HG03025 (cell line): ENCODE measurements around the gene SLC16A6.
"Not testable (repeated sequence)": the region's sequence is repeated elsewhere in the genome, so short reads cannot be mapped to it uniquely, and the experiment has no call there.

Source experiments
- ATAC-seq: cut with Tn5 transposase; IDR thresholded peaks from one replicate; pipeline ENCODE4 v1.9.1; 2021; ENCODE audit warnings: mild to moderate bottlenecking, moderate library complexity; ENCODE audit not compliant: unreplicated experiment, low FRiP score

SLC16A6 gene

GRCh38 chr17:68314916-68315535, 24.1 kb upstream of the SLC16A6 start:
- no peak for ATAC-seq

GRCh38 chr17:68310152-68310551, 19.2 kb upstream of the SLC16A6 start:
- ATAC-seq: no peak

- not testable (repeated sequence) for ATAC-seq
These were observed 18.2 kb upstream of the SLC16A6 start for GRCh38 chr17:68309066-68309670.

GRCh38 chr17:68308486-68308885, 17.6 kb upstream of the SLC16A6 start:
- not testable (repeated sequence) for ATAC-seq

GRCh38 chr17:68307443-68307842, 16.5 kb upstream of the SLC16A6 start:
- ATAC-seq: no peak

GRCh38 chr17:68306819-68307218, 15.9 kb upstream of the SLC16A6 start:
- ATAC-seq: no peak

- no peak for ATAC-seq
These were observed 14.2 kb upstream of the SLC16A6 start for GRCh38 chr17:68305142-68305541.

- no peak for ATAC-seq
These were observed 13.8 kb upstream of the SLC16A6 start for GRCh38 chr17:68304706-68305105.

- no peak for ATAC-seq
These were observed 11.7 kb upstream of the SLC16A6 start for GRCh38 chr17:68302666-68303065.

- no peak for ATAC-seq
These were observed 11.2 kb upstream of the SLC16A6 start for GRCh38 chr17:68302066-68302564.

GRCh38 chr17:68301438-68301959, 10.6 kb upstream of the SLC16A6 start:
- no peak for ATAC-seq

- ATAC-seq: no peak
These were observed 8.9 kb upstream of the SLC16A6 start for GRCh38 chr17:68299817-68300216.

- ATAC-seq: no peak
These were observed 7.7 kb upstream of the SLC16A6 start for GRCh38 chr17:68298601-68299000.

GRCh38 chr17:68297195-68297594, 6.3 kb upstream of the SLC16A6 start:
- ATAC-seq: no peak

- no peak for ATAC-seq
These were observed 5.6 kb upstream of the SLC16A6 start for GRCh38 chr17:68296217-68297191.

GRCh38 chr17:68295086-68295485, 4.2 kb upstream of the SLC16A6 start:
- ATAC-seq: no peak

- no peak for ATAC-seq
These were observed 3.7 kb upstream of the SLC16A6 start for GRCh38 chr17:68294617-68295016.

GRCh38 chr17:68294196-68294555, 3.2 kb upstream of the SLC16A6 start:
- no peak for ATAC-seq

- no peak for ATAC-seq
These were observed 2.7 kb upstream of the SLC16A6 start for GRCh38 chr17:68293490-68294195.

- ATAC-seq: no peak
These were observed 1.7 kb upstream of the SLC16A6 start for GRCh38 chr17:68292689-68293040.
